NOMO-1 (cell line): ENCODE data around the gene CAMK2G.
A peak's percentile ranks its signal among the peaks of the same experiment; 100 is the strongest.

ENCODE experiments used
- DNase-seq, 2 experiments: peaks; one replicate each; lab custom pipeline; 2025; ENCODE audit not compliant: unreplicated experiment in 2 of 2; lab: John Stamatoyannopoulos, UW

CAMK2G gene

DNA sequence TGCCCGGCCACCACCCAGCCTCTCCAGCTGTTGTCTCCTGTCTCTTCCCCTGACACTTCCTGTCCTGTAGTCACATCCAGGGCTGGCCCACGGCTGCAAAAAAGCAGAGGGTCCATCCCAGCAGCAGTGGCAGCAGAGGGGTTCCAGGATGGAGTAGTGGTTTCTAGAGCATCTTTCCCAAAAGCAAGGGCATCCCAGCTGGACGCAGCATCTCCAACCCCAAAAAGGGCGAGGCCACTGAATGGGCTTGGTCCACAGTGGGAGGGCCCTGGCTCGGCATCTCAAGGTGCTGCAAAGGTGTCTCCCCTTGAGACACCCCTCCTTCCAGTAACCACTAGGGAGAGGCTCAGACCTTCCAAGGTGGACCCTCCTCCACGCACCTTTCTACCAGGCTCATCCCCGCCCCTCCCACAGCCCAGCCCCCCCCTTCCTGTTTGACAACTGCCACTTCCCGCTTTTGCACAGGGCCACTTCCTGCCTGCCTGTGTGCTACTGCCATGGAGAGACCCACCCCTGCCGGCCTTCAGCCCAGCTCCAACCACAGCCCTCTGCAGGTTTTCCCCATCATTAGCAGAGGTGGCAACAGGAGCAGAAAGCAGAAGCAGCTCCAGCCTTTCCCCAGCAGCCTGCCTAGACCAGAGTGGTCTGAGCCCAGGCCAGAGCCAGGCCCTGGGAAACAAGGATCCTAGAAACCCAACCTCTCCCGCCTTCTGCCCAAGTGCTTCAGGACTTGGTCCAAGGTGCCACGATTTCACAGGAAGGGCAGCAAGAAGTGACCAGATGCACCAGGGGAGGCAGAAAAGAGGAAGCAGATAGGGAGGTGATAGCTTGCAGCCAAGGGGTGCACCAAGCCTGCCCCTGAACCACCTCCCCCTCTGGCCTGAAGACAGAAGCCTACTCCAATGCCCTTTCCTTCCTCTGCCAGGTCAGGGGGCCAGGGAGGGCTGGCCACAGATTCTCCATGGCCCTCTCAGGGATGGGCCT, 8.6 kb downstream of the CAMK2G start:
- peak; percentile 93 to 97 for DNase-seq

DNA sequence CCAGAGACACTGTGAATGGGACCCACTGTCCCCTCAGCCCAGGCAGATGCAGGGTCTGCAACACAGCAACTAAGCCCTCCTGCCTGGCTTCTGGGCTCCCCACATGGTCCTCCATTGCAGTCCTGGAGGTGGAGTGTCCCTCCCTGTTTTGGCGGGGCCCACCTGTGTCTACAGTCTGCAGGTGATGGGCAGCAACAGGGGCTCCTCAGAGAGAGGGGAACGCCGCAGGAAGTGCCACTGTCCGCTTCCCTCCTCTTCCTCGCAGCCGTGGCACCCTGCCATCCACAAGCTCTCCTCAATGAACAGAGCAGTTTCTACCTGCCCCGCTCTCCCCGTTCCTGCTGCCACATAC, 9.3 kb downstream of the CAMK2G start:
- DNase-seq, result no peak

DNA sequence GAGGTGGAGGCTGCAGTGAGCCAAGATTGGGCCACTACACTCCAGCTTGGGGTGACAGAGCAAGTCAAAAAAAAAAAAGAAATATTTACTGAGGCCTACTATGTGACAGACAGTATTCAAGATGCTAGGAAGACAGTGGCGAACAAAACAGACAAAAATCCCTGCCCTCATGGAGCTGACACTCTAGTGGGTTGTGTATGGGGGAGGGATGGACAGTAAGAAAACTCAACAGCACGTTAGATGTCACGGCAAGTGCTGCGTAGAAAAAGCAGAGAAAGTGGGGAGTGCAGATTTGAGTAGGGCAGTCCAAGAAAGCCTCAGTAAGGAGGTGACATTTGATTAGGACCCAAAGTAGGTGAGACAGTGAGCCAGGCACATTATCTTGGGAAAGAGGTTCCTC, 10.1 kb downstream of the CAMK2G start:
- no peak for DNase-seq

DNA sequence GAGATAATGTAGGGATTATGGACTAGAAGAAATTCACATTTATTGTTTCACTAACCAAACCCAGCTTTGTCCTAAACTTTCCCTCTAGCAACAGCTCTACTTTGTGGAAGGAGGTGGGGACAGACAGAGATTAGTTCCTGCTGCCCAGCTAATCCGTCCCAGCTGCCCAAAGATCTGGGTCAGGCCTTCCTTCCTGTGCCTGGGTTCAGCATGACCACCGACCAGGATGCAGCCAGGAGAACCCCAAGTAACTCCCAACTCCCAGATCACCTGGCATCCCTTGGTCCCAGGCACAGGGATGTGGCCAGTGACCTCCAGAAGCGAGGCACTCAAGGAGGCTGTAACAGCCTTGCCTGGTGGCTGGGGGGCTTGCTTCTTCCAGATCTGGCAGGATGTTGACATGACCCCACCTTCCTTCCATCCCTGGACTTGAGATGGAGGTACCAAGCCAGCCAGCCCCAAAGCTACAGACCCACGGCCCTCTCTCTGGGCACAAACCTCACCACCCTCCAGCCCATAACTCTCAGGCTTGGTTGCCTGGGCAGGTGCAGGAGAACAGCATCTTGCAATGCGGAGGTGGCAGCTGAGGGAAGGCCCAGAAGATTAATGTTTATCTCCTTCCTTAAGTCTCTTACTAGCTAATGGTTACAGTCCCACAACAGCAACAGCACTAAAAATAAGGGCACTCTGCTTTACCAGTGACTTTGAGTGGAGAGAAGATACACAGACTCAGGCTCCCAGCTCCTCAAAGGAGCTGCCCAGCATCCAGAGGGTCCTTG, 11.1 kb downstream of the CAMK2G start:
- no peak for DNase-seq

DNA sequence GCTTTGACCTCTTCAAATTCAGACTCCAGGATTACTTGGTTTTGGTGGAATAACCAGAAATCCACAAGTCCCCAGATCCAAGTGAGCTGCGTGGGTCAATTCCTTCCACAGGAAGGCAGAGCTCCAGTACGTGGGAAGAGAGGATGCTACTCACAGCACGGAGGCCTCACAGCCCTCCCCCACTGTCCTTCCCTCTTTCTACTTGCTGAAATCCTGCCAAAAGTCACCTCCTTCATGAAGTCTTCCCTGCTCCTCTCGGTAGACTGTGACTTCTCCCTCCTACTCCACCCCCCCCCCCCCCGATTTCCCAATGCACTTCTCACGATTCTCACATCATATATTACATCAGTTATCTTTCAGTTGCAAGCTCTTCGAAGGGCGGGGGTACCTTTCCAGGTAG, 12.3 kb downstream of the CAMK2G start:
- peak; percentile 16 to 37 for DNase-seq

DNA sequence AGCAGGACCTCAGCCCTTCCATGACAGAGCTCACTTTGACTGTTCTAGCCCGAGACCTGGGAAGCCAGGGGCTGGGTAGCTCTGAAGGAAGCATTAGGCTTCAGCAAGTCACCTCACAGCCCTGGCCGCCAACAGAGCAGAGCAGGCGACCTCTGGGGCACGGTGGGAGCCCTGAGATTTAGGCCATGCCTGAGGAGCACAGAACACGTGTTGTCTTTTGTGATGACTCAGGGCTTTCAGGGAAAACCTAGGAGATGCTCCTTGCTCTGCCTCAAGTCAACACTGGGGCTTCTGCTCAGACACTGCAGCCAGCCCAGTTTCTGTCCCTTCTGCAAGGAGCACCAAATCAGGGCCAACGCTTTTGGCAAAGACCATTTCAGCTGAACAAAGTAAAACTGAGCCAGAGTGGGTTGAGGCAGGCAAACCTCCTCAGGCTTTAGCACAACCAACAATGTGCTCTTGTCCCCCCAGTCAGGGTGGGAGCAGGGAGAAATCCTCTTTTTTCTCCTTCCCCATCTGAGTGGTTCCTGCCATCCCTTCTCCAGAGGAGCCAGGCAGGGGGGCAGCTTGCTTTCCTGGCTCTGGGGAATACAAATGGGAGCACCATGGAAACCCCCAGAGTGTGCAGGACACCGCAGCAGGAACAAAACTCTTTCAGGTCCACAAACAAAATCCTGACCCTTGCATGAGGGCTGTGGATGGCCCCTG, 14.4 kb downstream of the CAMK2G start:
- no peak for DNase-seq

DNA sequence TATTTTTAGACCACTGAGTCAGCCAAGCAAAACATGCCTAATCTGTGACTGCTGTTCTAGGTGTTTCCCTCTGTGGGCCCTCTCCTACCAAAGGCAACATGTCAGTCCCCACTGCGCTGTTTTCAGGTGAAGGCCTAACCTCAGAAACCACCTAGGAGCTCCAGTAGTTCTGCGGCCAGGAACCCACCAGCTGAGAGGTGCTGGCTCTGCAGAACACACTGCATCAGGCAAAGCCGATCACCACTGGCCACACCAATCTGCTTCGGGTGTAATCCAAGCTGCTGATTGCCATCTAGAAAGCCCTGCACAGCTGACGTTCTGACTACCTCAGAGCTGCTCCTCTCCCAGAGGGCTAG, 14.9 kb downstream of the CAMK2G start:
- no peak for DNase-seq

DNA sequence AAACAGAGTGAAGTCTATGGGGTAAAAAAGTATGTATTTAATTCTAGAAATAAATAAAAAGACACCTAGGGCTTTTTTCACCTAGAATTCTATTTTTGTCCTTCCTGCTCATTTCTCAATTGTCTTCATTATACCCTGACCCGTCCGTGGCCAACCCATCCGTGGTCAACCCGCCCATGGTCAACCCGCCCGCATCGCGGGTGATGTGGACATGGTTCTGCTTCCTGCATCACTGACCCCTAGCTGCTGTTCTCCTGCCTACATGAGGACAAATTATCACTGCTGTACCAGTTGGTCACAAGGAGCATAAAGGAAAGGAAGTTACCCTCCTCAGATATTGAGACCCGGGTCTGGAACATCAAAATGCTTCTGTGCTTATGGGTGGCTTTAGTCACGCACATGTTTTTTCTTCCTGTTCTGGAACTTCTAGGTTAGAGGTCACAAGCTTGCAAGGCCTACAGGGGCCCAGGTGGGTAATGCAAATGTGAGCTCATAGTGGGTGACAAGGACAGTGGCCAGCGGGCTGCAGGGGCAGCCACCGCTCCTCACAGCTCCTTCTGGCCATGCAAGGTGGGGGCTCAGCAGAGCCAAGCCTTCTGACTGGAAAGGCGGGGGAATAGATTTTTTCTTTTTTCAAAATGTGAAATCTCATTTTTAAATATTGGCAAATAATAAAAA, 15.5 kb downstream of the CAMK2G start:
- no peak for DNase-seq

DNA sequence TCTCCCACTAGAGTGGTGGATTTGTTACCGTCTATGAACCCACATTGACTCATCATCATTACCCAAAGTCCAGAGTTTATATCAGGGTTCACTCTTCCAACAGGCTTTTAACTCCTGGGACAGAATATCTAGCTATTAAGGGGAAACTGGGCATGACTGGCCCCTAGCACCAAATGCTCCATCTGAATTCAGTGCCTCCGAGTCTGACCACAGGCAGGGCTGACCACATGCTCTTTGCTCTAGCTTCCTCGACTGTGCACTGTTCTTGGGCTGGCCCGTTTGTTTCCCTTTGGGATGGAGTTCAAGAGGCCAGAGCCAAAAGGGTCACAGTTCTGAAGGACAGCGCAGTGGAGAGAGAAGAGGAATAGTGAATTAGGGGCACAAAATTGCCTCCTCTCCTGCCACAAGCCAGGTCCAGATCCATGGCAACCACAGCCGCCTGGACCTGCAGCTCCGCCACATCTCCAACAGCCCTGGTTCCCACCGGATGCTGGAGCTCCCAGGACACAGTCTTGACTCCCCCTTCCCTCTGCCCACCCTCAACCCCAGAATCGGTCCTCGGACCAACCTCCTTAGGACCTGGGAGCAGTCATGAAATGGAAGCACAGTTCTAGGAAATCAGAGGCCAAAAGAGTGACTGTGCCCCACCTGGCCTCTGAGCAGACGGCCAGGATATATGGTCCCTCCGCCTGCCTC, 16.2 kb downstream of the CAMK2G start:
- no peak for DNase-seq

DNA sequence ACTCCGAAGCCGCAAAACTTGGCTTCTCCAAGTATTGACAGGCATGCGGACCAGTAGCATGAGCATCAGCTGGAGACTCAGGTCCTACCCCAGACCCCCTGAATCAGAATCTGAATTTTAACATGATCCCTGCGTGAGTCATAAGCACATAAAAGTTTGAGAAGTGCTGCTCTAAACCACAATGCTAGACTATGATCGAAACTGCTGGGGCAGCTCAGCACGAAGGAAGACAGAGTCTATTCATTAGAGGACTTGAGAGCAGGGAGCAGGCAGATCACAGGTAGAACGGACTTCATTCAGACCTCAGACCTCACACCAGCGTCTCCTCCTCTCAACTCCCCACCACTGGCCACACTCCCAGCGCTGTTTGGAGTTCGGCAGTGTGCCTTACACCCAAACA, 16.9 kb downstream of the CAMK2G start:
- peak; percentile 48 to 80 for DNase-seq

DNA sequence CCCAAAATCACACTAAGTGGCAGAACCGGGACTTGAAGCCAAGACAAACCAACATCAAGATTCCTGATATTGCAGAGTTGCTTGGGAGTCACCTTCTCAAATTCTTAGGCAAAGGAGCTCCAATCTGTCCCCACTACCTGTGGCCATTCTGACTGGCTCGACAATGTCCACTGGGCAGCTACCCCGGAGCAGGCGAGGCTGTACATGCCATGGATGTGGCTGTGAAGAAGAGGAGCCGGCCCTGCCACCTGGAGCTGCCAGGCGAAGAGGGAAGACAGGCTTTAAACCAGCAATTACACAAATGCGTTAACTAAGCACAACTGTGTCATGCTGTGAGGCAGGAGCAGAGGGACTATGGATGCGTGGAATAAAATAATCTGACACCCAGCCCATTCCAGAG, 18.1 kb downstream of the CAMK2G start:
- no peak for DNase-seq

DNA sequence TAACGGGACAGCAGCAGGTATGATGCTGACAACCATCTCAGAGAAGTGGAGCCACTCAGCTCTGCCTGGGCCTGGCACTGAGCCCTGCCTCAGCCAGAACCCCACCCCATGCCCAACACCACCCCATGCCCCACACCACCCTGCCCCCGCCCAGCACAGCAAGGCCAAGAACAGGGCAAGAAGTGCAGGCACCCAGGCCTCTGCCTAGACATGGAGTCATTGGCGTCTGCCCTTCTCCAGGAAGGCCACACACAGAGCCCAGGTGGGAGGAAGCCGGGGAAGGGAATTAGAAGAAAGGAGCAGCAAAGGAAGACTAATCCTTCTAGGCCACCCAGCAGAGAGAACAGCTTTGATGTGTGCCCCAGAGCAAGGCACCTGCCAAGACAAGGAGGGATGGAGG, 18.9 kb downstream of the CAMK2G start:
- no peak for DNase-seq

DNA sequence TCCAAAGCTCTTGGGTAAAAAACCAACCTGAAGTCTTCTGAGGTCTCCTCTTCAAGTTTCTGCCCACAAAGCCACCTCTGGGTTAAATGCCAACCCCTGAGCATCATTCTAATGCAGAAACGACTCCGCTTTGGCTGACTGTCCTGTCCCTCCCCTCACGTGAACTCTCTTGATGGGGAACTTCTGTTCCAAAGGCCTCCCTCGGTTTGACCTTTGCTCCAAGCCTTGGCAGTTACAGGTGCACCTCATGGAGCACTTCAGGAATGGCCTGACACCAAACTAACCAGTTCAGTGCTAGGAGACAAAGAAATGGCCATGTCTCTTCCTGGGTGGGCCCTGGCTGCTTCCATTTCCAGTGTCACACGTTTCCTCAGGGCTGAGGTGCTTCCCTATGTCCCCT, 20.0 kb downstream of the CAMK2G start:
- DNase-seq, result no peak

DNA sequence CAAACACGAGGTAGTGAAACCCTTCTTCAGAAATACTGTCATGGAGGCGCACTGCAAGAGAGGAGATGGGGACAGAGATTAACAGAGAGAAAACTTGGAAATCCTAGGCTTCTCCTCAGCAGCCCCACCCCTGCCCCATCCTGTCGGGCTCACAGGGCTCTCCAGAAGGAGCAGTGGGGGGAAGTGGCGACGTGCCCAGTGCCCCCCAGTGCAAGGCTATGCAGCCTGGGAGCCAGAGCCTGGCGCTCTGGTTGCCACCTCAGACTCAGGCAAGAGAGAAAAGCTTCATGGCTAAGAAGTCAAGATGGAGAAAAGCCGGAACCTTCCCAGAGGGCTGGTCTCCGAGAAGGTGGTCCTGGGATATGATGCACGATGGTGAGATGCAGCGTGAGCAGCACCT, 21.2 kb downstream of the CAMK2G start:
- DNase-seq, result no peak

DNA sequence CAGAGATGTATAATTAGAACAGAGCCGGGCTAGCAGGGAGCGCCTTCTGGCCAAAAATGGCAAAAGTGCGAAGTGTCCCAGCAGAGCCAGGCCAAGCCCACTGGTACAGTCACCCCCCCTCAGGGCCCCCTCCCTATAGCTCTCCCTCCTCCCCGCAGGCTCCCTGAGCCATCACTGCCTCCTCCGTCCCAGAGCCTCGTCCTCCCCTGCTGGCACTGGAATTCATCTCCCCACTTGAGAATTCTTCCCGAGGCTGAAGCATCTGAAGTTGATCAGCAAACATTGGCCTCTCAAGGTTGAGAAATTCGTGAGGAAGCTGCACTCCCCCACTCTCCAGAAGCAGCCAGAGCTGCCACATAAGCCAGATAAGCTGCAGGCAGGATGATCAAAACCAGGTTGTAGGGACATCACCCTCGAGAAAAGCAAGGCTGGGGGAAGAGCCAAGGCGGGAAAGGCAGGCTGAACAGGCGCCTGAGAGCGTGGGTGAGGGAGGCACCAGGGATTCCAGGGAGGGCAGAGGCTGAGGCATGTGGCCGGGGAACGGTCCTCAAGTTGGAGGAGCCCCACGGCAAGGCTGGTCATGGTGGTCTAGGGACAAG, 23.4 kb downstream of the CAMK2G start:
- no peak for DNase-seq

DNA sequence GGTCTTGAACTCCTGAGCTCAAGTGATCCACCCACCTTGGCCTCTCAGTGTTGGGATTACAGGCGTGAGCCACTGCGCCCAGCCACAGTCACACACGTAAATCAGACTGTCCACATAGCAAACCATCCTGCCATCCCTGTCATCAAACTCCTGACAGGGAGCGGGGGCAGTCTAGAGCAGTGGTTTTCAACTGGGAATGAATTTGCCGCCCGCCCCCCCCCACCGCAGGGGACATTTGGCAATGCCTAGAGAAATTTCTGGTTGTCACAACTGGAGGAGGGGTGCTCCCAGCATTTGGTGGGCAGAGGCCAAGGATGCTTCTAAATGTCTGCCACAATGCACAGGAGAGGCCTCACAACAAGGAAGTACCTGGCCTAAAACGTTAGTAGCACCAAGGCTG, 24.1 kb downstream of the CAMK2G start:
- no peak for DNase-seq

DNA sequence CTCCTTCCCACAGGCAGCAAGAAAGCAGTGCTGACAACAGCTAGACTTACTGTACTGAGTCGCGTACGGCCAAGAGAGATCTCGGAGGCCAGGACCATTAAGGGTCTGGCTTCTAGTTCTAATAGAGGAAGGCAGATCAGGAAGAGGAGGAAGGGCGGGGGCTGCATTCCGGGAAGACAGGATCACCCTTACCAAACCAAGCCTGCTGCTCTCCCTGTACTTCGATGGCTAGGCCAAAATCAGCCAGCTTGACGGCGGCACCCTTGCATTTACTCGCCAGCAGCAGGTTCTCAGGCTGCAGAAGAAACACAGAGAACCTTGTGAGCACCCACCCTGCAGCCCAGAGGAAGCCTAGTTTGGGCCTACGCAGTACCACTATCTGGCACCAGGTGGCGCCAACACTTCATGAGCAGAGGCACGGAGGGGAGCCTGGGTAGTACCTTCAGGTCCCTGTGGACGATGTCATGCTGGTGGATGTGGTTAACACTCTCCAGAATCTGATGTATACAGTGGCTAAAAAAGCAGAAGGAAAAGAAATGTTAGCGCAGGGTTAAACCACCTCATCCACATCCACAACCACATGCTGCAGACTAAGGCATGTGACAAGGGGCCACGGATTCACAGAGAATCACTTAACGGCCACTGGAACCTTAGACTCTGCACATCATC, 25.4 kb downstream of the CAMK2G start:
- DNase-seq, result peak; percentile 88 to 99

DNA sequence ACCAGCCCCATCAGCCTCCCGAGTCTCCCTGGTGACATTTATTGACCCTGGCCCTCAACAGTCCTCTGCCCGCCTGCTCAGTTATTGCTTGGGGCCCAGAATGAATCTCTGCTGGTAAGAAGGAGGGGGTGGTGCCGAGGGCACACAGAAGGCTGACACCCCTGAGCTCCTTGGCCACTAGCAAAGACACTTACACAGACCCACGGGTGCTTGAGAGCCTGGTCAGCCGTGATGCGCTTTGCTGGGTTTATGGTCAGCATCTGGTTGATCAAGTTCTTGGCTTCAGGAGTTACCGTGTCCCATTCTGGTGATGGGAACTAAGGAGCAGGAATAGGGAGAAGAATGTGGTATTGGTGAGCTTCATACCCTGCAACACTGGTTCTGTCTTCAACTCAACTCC, 27.3 kb downstream of the CAMK2G start:
- DNase-seq, result no peak

DNA sequence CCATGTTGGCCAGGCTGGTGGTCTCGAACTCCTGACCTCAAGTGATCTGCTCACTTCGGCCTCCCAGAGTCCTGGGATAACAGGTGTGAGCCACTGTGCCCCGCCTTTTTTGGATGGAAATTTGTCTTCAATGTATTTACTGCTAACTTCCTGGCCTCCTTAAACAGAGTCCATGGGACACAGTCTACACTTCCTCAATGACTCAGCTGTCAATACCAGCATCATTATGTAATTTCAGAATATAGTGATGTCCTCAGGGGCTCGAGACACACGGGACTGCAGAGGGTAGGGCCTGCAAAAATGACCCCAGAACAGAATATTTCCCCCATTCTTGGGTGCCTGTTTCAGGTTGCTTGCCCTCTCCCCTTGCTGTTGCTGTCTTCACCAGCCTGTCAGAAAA, 31.1 kb downstream of the CAMK2G start:
- peak; percentile 10 to 19 for DNase-seq
